ENCODE measurements around the gene PTTG1. TPM values are rescaled to one million over a fixed set of nuclear protein-coding genes. Genes with fewer than 3 reads are reported as not detected.

The PTTG1 gene
- total RNA-seq, 4 donors from 2014 or later, result 9.1 to 36.3 (median 14.4) TPM

DNA sequence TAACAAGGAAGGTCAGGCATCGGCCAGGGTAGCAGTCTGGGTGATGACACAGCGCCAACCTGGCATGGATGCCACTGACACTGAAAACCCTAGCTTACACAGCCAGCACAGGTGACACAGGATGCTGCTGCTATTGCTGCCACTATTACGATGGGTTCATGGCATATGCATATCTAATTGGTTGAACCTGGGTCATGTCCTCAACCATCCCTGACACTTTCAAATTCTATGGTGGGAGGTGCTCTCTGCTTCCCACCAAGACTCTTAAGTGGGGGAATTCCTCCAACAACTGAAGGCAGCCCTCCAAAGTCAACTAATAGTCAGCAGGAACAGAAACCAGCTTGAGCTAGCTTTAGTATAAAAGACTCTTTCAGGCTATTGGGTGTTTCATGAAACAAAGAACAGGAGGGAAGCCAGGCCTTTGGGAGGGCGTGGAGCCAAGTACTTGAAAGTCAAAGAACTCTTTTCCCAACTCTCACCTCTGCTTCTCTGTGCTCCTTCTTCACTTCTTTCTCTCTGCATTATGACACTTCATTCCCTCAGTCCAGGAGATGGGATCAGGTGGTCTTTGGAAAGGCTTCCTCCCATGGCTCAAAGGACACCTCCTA is 21.3 kb downstream of the PTTG1 start:
- H3K27me3 ChIP-seq, result no peaks in the 10 kb centered on the region
- no peaks in the 10 kb centered on the region for H3K36me3 ChIP-seq
- TF ChIP-seq, protein P1, sequence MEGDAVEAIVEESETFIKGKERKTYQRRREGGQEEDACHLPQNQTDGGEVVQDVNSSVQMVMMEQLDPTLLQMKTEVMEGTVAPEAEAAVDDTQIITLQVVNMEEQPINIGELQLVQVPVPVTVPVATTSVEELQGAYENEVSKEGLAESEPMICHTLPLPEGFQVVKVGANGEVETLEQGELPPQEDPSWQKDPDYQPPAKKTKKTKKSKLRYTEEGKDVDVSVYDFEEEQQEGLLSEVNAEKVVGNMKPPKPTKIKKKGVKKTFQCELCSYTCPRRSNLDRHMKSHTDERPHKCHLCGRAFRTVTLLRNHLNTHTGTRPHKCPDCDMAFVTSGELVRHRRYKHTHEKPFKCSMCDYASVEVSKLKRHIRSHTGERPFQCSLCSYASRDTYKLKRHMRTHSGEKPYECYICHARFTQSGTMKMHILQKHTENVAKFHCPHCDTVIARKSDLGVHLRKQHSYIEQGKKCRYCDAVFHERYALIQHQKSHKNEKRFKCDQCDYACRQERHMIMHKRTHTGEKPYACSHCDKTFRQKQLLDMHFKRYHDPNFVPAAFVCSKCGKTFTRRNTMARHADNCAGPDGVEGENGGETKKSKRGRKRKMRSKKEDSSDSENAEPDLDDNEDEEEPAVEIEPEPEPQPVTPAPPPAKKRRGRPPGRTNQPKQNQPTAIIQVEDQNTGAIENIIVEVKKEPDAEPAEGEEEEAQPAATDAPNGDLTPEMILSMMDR (IDR thresholded peaks at IDR 0.05), result no peak
- TF ChIP-seq POLR2A (IDR thresholded peaks at IDR 0.05), result no peak
- no peak overlapping the region for H3K4me3 ChIP-seq
- no peak for DNase-seq
- H3K9me3 ChIP-seq, result no peaks in the 10 kb centered on the region
- H3K4me1 ChIP-seq, result peaks cover 0 to 9% (median 0%) of the 10 kb centered on the region in 4 donors
- no peak overlapping the region for H3K27ac ChIP-seq

DNA sequence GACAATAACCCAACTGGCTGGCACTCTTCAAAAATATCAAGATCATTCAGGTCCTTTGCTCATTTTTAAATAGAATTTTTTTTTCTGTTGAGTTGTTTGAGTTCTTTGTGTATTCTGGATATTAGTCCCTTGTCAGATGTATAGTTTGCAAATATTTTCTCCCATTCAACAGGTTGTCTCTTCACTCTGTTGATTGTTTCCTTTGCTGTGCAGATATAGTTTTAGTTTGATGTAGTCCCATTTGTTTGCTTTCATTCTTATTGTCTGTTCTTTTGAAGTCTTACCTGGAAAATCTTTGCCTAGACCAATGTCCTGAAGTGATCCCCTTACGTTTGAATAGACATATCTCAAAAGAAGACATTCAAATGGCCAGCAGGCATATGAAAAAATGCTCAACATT is 22.8 kb downstream of the PTTG1 start:
- Histone ChIP-seq H3K36me3 (no peaks in the 10 kb centered on the region), H3K27me3 (no peaks in the 10 kb centered on the region), H3K9me3 (no peaks in the 10 kb centered on the region), H3K27ac (no peak overlapping the region), H3K4me3 (no peak overlapping the region), H3K4me1 (no peaks in the 10 kb centered on the region)
- no peak for DNase-seq
- TF ChIP-seq, protein P1 (IDR thresholded peaks at IDR 0.05), result no peak
- no peak for TF ChIP-seq POLR2A (IDR thresholded peaks at IDR 0.05)

DNA sequence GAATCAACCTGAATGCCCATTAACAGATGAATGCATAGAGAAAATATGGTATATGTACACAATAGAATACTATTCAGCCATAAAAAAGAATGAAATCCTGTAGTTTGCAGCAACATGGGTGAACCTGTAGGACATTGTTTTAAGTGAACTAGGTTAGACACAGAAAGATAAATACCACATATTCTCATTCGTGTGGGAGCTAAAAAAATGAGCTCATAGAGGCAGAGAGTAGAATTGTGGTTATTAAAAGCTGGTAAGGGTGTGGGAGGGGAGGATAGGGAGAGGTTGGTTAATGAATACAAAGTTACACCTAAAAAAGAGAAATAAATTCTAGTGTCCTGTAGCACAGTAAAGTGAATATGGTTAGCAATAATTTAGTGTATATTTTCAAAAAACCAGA is 23.5 kb downstream of the PTTG1 start:
- H3K9me3 ChIP-seq, result no peaks in the 10 kb centered on the region
- H3K27me3 ChIP-seq, result no peaks in the 10 kb centered on the region
- H3K4me3 ChIP-seq, result no peak overlapping the region
- no peak for DNase-seq
- H3K36me3 ChIP-seq, result no peaks in the 10 kb centered on the region
- no peaks in the 10 kb centered on the region for H3K4me1 ChIP-seq
- H3K27ac ChIP-seq, result no peak overlapping the region
- TF ChIP-seq POLR2A (IDR thresholded peaks at IDR 0.05), result no peak
- TF ChIP-seq, protein P1 (IDR thresholded peaks at IDR 0.05), result no peak

DNA sequence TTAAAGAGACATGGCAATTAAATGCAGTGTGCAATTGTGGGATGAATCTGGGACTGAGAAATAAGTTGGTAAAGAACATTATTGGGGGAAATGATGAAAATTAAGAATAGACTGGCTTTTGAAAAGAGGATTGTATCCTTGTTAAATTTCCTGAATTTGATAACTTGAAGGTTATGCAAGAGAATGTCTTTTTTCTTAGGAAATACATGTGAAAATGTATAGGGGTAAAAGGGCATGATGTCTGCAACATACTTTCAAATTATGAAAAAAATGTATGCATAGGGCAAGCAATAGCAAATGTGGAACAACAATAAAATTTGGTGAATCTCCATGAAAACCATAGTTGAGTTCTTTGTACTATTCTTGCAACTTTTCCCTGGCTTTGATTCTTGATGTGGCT is 24.1 kb downstream of the PTTG1 start:
- TF ChIP-seq, protein P1 (IDR thresholded peaks at IDR 0.05), result no peak
- no peak for TF ChIP-seq POLR2A (IDR thresholded peaks at IDR 0.05)
- no peak for DNase-seq
- Histone ChIP-seq H3K27me3 (no peaks in the 10 kb centered on the region), H3K9me3 (no peaks in the 10 kb centered on the region), H3K36me3 (no peaks in the 10 kb centered on the region), H3K4me3 (no peak overlapping the region), H3K4me1 (no peaks in the 10 kb centered on the region), H3K27ac (no peak overlapping the region)

DNA sequence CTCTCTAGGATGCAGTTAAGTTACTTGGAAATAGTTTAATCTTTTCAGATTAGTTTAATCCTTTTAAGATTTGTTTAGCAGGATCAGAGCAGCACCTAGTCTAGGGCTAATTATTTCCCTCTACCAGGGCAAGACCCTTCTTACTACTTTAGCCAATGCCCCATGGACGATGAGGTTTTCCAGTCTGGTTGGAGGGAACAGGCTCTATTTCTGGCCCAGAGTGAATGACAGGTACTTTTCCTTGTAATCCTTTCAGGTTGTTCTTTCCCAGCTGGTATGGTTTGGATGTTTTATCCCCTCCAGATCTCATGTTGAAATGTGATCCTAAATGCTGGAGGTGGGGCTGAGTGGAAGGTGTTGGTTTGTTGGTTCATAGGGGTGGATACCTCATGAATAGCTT is 27.2 kb downstream of the PTTG1 start:
- no peak for DNase-seq
- no peak overlapping the region for H3K27ac ChIP-seq
- H3K4me3 ChIP-seq, result no peak overlapping the region
- no peaks in the 10 kb centered on the region for H3K9me3 ChIP-seq
- no peaks in the 10 kb centered on the region for H3K27me3 ChIP-seq
- no peaks in the 10 kb centered on the region for H3K36me3 ChIP-seq
- no peaks in the 10 kb centered on the region for H3K4me1 ChIP-seq
- no peak for TF ChIP-seq POLR2A (IDR thresholded peaks at IDR 0.05)
- TF ChIP-seq, protein P1 (IDR thresholded peaks at IDR 0.05), result no peak

DNA sequence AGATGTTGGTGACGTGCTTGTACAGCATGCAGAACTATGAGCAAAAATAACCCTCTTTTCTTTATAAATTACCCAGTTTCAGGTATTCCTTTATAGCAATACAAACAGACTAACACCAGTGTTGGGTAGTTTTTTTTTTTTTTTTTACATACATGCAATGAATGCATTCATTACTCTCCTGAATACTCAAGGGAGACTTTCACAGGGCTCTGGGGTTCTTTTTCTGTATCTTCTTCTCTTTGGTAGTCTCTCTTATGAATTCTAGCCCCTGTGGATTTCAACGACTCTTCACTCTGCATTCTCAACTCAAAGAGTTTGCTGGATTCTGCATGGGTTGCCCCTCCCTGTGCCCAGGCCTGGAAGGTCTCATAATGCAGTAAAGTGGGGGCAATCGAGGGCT is 27.8 kb downstream of the PTTG1 start:
- Histone ChIP-seq H3K27ac (no peak overlapping the region), H3K36me3 (no peaks in the 10 kb centered on the region), H3K27me3 (no peaks in the 10 kb centered on the region), H3K4me3 (no peak overlapping the region), H3K4me1 (no peaks in the 10 kb centered on the region), H3K9me3 (no peaks in the 10 kb centered on the region)
- TF ChIP-seq POLR2A (IDR thresholded peaks at IDR 0.05), result no peak
- TF ChIP-seq, protein P1 (IDR thresholded peaks at IDR 0.05), result no peak
- DNase-seq, result no peak

Data from Peyer's patch (tissue), 4 donors.